GM10847 (cell line): ENCODE measurements around the gene PATE3.

Experiments
- POLR2A ChIP-seq: IDR thresholded peaks from 2 replicates; pipeline ENCODE4 v1.6.1; 2011; ENCODE audit not compliant: insufficient read length; ENCODE audit errors: extremely low read depth

PATE3 gene

GRCh38 chr11:125790825-125791224 lies 2.9 kb downstream of the PATE3 start:
- TF ChIP-seq POLR2A, result no peak

- no peak for TF ChIP-seq POLR2A
Observed at GRCh38 chr11:125797641-125798040, 9.7 kb downstream of the PATE3 start.

- TF ChIP-seq POLR2A, result no peak
Observed at GRCh38 chr11:125799808-125800207, 11.9 kb downstream of the PATE3 start.

GRCh38 chr11:125802387-125802786 lies 14.5 kb downstream of the PATE3 start:
- TF ChIP-seq POLR2A, result no peak

GRCh38 chr11:125807909-125808308 lies 20.0 kb downstream of the PATE3 start:
- TF ChIP-seq POLR2A, result no peak

GRCh38 chr11:125833016-125833415 lies 45.1 kb downstream of the PATE3 start, which contains the start of gene PATE4:
Gene PATE4, plus strand, starts transcription at chr11:125833316. Its CDS starts 44 bp downstream, at chr11:125833360.
- TF ChIP-seq POLR2A, result no peak

- no peak for TF ChIP-seq POLR2A
Observed at GRCh38 chr11:125835748-125836147, 47.8 kb downstream of the PATE3 start.
